SU-DHL-6 (cell line): Measurements from ENCODE around the gene FANCC.

Experiments used
- H2AFZ ChIP-seq: fragments of 200-600 bp; sonication (generic); 2 replicates; pipeline ENCODE4 v1.6.1; 2014; ENCODE audit warnings: low read depth, mild to moderate bottlenecking, moderate library complexity, mixed read lengths, antibody characterized with exemption, low read length; ENCODE audit not compliant: severe bottlenecking
- H3F3A ChIP-seq: fragments of 200-600 bp; shearing (Covaris generic); 2 replicates; pipeline ENCODE4 v1.6.0; 2016; ENCODE audit warnings: antibody characterized with exemption, mild to moderate bottlenecking; ENCODE audit not compliant: insufficient read depth
- H3K27ac ChIP-seq: fragments of 200-600 bp; sonication (generic); 2 replicates; pipeline ENCODE4 v1.5.1; 2016; ENCODE audit warnings: low read depth, mild to moderate bottlenecking, low read length, moderate library complexity, mixed read lengths
- H3K27me3 ChIP-seq: fragments of 200-600 bp; sonication (generic), shearing (Covaris generic); 2 replicates; pipeline ENCODE4 v1.6.0; 2014; ENCODE audit warnings: mild to moderate bottlenecking, low read length
- H3K36me3 ChIP-seq: fragments of 200-600 bp; sonication (generic); 2 replicates; pipeline ENCODE4 v1.6.1; 2014; ENCODE audit warnings: mild to moderate bottlenecking, low read length, mixed read lengths
- H3K4me2 ChIP-seq: fragments of 300-600, 200-600 bp; shearing (Covaris generic), sonication (generic); 2 replicates; pipeline ENCODE4 v1.6.0; 2014; ENCODE audit warnings: low read length, low read depth, mild to moderate bottlenecking; ENCODE audit not compliant: poor library complexity, severe bottlenecking
- H3K4me3 ChIP-seq: fragments of 200-600 bp; sonication (generic); 2 replicates; pipeline ENCODE4 v1.5.1; 2014; ENCODE audit warnings: antibody characterized with exemption, low read length, mild to moderate bottlenecking, mixed read lengths; ENCODE audit not compliant: insufficient read depth, poor library complexity, severe bottlenecking
- H3K79me2 ChIP-seq: fragments of 200-600 bp; sonication (generic); 2 replicates; pipeline ENCODE4 v1.6.1; 2014; ENCODE audit warnings: mild to moderate bottlenecking, low read length, moderate library complexity; ENCODE audit not compliant: insufficient read depth
- H3K9ac ChIP-seq: fragments of 200-600 bp; sonication (generic); 2 replicates; pipeline ENCODE4 v1.7.0; 2014; ENCODE audit warnings: mild to moderate bottlenecking, low read length
- H3K9me2 ChIP-seq: fragments of 200-600 bp; sonication (generic); replicated peaks from 2 replicates; pipeline ENCODE4 v1.6.1; 2014; ENCODE audit warnings: low read length; ENCODE audit not compliant: insufficient read depth
- H3K9me3 ChIP-seq: fragments of 200-600 bp; sonication (generic); 2 replicates; pipeline ENCODE4 v1.6.1; 2014; ENCODE audit warnings: low read length, mixed read lengths; ENCODE audit not compliant: insufficient read depth
- H4K20me1 ChIP-seq: fragments of 200-600 bp; sonication (generic); 2 replicates; pipeline ENCODE4 v1.6.1; 2014; ENCODE audit warnings: low read depth, mild to moderate bottlenecking, antibody characterized with exemption, low read length, moderate library complexity, mixed read lengths
- CTCF ChIP-seq: fragments of 200-600 bp; sonication (generic); IDR thresholded peaks from one replicate; pipeline ENCODE4 v1.5.1; 2017; ENCODE audit warnings: antibody characterized with exemption, mild to moderate bottlenecking, low read length, moderate library complexity; ENCODE audit not compliant: insufficient read depth, poor library complexity, severe bottlenecking
- EZH2phosphoT487 ChIP-seq: fragments of 200-600 bp; sonication (generic), shearing (Covaris generic); conservative IDR thresholded peaks from 2 replicates; pipeline ENCODE4 v1.6.1; 2018; ENCODE audit warnings: mild to moderate bottlenecking, antibody characterized with exemption, low read length, moderate library complexity, mixed read lengths

FANCC gene

DNA sequence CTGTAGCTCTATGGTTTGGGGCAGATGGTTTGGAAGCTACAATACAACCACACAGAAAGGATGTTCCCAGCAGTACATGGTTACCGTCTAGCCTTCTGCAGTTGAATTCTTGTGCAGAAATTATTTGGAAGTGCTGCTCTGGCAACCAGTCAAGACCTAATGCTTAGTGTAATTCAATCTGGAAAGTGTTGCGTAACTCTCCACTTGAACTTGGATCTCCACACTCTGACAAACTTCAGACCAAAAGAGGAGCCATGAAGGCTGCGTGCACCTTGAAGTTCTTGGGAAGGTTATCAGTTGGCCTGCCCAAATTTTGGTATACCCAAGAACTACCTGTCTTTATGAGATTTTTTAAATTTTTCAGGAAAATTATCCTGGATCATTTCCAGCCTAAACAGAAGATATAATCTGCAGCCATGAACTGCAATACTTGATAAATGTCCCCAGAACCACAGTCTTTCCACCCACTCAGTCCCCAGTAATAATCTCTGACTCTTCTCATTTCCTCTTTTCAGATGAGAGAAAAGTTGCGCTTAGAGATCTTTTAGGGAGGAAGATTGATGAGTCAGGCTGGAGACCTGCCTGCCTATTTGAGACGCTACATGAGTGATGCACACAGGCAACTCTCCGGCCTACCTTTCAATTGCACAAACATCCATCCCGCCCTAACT lies 159.9 kb downstream of the FANCC start:
- H3K9me3 ChIP-seq = no peaks in the 10 kb centered on the region
- no peaks in the 10 kb centered on the region for H3F3A ChIP-seq
- H3K9me2 ChIP-seq = no peaks in the 10 kb centered on the region
- no peaks in the 10 kb centered on the region for H3K36me3 ChIP-seq
- no peak overlapping the region for H3K9ac ChIP-seq
- H3K27ac ChIP-seq = no peak overlapping the region
- no peaks in the 10 kb centered on the region for H3K79me2 ChIP-seq
- H3K4me3 ChIP-seq = no peak overlapping the region
- no peak for TF ChIP-seq CTCF
- no peak for TF ChIP-seq EZH2phosphoT487
- no peak overlapping the region for H3K4me2 ChIP-seq
- no peak overlapping the region for H2AFZ ChIP-seq
- no peaks in the 10 kb centered on the region for H3K27me3 ChIP-seq
- no peaks in the 10 kb centered on the region for H4K20me1 ChIP-seq

- Histone ChIP-seq H3K9me3 (no peaks in the 10 kb centered on the region), H3K4me3 (no peak overlapping the region), H3K79me2 (no peaks in the 10 kb centered on the region), H3K9me2 (no peaks in the 10 kb centered on the region), H3F3A (no peaks in the 10 kb centered on the region), H3K4me2 (no peak overlapping the region), H3K9ac (no peak overlapping the region), H4K20me1 (no peaks in the 10 kb centered on the region), H3K27ac (no peak overlapping the region), H3K36me3 (no peaks in the 10 kb centered on the region), H3K27me3 (no peaks in the 10 kb centered on the region), H2AFZ (no peak overlapping the region)
- no peak for TF ChIP-seq CTCF
- no peak for TF ChIP-seq EZH2phosphoT487
These were observed 161.4 kb downstream of the FANCC start for GRCh38 chr9:95156074-95156473.

DNA sequence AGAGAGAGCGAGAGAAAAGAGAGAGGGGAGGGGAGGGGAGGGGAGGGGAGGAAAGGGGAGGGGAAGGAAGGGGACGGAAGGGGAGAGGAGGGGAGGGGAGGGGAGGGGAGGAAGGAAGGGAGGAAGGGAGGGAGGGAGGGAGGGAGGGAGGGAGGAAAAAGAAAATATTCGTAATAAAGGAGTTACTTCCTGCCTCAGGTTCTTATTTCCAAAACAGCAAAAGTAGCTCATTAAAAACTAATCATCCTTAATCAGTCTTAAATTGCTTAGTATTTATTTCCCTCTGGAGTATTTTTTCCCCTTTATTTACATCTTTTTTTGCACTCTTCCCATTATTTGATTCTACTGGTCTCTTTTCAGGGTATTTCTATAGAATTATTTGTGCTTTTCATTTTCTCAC lies 162.3 kb downstream of the FANCC start:
- H2AFZ ChIP-seq = no peak overlapping the region
- no peak for TF ChIP-seq CTCF
- no peak for TF ChIP-seq EZH2phosphoT487

More for the DNA sequence above, 162.3 kb downstream of the FANCC start:
- H3K9me2 ChIP-seq = no peaks in the 10 kb centered on the region
- H3K27ac ChIP-seq = no peak overlapping the region
- H3F3A ChIP-seq = no peaks in the 10 kb centered on the region
- no peaks in the 10 kb centered on the region for H3K79me2 ChIP-seq
- H3K9me3 ChIP-seq = no peaks in the 10 kb centered on the region
- H3K36me3 ChIP-seq = no peaks in the 10 kb centered on the region
- no peak overlapping the region for H3K4me2 ChIP-seq
- H4K20me1 ChIP-seq = no peaks in the 10 kb centered on the region
- H3K4me3 ChIP-seq = no peak overlapping the region
- no peak overlapping the region for H3K9ac ChIP-seq
- H3K27me3 ChIP-seq = no peaks in the 10 kb centered on the region
